ENCODE results near the gene NHLH2. TPM values are rescaled to one million over a fixed set of nuclear protein-coding genes. Genes with fewer than 3 reads are reported as not detected.

The NHLH2 gene
- total RNA-seq, 1 donor from 2014 or later: 0.21 TPM

DNA sequence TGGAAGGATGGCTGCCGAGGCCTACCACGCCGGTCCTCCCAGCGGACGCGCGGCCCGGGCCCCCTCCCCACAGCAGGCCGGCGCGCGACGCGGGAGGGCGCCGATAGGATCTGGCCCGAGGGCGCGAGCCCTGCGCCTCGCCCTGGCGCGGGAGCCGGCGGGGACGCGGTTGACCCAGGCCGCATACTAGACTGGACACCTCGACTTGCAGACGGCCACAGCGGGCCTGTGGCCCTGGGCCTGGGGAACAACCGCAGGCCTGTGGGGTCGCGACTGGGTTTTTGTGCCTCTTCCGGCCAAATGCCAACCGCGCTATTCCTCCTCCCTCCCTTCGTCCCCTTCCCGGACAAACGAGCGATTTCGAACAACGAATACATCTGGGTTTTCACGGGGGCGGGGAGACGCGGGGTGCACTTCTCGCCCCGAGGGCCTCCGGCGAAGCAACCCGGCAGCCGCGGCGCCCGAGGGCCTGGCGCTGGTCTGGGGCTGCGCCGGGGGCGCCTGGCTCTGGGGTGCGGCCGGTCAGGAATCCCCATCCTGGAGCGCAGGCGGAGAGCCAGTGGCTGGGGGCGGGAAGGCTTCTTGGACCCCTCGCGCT lies 2.4 kb downstream of the NHLH2 start:
- DNase-seq: peak; percentile 10

DNA sequence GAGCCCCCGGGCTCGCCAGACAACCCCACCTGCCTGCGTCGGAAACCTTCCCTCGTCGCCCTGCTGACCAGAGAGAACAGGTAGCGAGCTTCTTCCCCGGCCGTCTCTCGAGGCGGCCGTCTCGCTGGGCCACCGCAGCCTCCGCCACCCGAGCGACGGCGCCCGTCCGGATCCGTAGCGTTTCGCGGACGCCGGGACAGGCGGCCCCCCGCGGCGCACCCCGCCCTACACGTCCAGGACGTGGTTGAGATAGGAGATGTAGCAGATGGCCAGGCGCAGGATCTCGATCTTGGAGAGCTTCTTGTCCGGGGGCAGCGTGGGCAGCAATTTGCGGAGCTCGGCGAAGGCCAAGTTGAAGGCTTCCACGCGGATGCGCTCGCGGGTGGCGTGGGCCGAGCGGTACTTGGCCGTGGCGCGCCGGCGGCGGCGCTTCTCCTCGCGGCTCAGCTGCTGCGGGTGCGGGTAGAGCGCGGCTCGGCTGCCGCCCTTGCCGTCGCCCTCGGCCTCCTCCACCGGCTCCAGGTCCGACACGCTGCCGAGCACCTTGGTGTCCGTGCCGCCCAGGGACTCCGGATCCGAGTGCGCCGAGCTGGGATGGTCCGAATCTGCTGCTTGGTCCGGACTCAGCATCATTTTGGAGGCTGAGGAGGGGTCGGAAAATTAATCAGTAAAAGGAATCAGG lies 3.0 kb downstream of the NHLH2 start:
- peak; percentile 10 for DNase-seq

GRCh38 chr1:115837341-115837739 lies 3.6 kb downstream of the NHLH2 start:
- DNase-seq: no peak

- no peak for DNase-seq
These were observed 7.1 kb downstream of the NHLH2 start for GRCh38 chr1:115833856-115834255.

DNA sequence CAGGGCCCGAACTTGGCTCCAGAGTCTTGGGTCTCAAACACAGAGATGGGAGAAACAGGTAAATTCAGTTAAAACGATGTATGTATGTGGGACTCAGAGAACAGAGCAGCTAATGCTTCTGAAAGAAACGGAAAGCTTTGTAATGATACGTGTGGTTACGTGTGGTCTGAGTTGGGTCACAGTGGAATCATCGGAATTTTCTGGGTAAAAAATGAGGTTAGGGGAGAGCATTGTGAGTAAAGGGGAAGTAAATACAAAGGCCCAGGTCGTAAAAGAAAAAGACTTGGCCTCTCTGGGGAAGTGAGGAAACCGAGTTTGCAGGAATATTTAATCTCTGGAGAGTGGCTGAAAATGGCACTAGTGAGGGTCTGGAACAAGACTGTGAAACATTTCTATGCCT lies 8.3 kb downstream of the NHLH2 start:
- DNase-seq: no peak

DNA sequence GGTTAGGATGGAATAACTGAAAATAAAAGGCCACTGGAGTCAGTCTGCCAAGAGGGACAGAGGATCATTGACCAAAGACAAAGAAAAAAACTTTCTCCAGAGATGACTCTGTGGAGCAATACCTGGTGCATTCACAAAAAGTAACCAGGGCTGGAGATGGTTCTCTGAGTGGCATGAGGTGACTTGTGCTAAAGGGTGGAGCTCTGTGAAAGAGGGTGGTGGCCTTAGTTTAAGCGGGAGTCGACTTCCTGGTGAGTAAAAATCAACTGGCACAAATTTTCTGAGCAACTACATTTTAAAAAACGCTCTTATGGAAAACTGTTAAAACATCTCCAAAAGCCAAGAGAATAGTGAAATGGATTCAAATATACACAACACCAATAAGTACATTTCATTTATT lies 10.0 kb downstream of the NHLH2 start:
- DNase-seq: no peak

DNA sequence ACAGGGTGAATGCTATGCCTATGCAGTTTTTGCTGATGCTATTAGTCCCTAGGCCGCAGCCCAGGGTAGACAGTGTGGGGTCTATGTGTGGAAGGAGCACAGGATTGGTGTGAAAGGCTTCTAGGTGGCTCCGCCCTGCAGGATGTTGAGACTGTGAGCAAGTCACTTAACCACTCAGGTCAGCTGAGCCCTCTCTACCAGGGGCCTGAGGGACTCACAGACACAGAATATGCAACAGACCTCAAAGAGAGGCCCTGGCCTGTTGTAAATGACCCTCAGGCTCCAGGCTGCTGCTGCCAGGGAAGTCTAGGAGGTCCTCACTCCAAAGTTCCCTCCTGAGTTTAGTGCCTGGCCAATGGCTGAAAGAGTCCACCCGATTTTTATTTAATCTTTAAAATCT lies 11.0 kb downstream of the NHLH2 start:
- no peak for DNase-seq

- peak; percentile 32 for DNase-seq
These were observed 11.8 kb downstream of the NHLH2 start for GRCh38 chr1:115829023-115829674.

DNA sequence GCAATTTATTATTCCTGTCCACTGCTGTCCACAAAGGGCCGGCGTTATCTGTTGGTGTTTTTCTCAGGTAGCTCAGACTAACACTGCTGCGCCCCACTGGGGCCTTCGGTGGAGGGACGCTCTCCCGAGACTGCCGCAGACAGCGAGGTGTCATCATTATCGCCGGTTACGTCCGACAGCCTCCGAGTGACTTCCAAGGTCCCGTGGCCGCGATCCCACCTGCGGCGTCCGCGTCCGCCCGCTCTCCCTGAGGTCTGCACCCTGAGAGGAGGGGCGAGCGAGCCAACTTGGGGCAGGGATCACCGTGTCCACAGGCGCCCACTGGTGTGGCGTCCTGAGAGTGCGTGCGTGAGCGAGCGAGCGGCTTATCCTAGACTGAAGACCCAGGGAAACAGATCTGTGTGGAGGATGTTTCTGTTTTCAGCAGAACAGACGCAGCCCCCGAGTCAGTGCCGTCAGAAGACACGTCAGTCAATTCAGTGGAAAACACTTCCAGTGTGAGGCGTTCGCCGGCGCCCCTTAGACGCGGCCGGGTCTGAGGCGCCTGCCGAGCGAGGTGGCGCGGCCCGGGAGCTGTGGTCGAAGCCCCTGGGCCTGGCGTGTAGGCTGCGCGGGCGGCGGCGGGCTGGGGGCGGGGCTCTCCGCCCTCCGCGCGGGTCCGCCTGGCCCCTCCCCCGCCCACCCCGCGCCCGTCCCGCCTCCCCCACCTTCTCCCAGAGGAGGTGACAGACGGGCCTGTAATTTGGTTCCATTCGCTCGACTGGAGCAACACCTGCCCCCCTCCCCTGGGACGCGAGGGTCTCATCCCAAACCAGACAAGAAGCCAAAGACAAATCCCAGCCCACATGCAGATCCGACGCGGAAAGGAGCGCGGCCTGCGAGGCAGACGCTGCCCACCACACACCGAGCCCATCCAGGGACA lies 12.6 kb downstream of the NHLH2 start:
- DNase-seq: peak; percentile 26

DNA sequence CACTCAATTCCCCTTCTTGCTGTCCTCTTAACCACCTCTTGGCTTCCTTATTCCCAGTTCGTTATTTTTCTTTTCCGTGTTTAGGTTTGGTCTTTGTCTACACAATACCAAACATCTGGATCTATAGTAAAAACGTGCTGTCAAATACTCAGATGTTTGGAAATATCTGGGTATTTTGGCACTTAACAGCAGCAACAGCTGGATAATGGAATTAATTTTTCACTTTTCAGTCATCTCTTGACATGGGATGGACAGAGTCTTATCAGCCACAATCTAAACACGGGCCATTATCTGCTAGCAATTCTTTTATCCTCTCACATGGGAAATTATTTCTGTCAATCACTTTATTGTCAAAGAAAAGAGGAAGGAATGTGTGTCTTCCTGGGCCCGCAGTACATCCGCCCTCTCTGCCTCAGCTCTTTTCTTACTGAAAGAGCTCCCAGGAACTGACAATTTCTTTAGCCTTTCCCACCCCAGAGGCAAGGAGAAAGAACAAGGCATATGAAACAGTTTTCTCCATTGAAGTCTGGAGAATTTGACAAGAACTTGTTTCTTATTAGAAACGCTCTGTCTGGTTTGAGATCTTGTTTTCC lies 13.4 kb downstream of the NHLH2 start:
- DNase-seq: no peak

- no peak for DNase-seq
These were observed 14.3 kb downstream of the NHLH2 start for GRCh38 chr1:115826628-115827027.

GRCh38 chr1:115822117-115822516 lies 18.8 kb downstream of the NHLH2 start:
- DNase-seq: no peak

GRCh38 chr1:115815694-115816093 lies 25.2 kb downstream of the NHLH2 start:
- no peak for DNase-seq

GRCh38 chr1:115814685-115815398 lies 26.1 kb downstream of the NHLH2 start:
- DNase-seq: no peak

- DNase-seq: no peak
These were observed 27.2 kb downstream of the NHLH2 start for GRCh38 chr1:115813727-115814126.

- no peak for DNase-seq
These were observed 29.6 kb downstream of the NHLH2 start for GRCh38 chr1:115811140-115811828.

GRCh38 chr1:115810609-115811008 lies 30.3 kb downstream of the NHLH2 start:
- no peak for DNase-seq

DNA sequence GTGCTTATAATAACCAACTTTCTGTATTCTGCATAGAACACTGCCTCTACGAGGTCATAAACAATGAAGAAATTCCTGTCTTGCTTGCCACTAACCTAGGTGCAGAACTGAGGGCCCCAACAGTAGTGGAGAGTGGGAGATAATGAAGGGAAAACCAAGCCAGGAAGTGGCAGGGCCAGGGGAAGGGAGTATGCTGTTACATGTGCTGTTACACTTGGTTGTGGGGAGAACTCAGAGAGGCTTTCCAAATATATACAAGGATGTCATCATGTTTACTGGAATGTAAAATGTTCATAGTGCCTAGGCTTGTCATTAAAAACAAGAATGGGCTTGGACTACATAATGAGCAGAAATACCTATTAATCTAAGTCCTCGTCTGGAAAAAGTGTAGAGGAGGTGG lies 31.1 kb downstream of the NHLH2 start:
- no peak for DNase-seq

- DNase-seq: no peak
These were observed 31.9 kb downstream of the NHLH2 start for GRCh38 chr1:115809076-115809475.

DNA sequence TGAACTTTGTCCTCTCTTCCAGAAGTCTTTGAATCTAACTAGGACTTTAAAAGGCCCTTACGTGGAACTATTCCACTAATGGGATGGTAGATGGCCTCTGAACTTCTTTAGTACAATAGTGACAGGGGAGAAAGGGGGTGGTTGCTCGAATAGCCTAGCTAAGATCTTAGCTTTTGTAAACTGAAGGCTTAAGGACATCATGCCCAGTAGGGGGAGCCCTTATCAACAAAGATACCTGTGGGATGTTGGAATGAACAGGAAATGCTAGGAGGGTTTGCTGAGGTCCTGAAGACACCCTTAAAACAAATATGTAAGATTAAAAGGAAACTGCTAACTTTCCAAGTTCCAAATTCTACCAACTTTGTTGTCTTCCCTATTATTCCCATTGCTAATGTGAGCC lies 33.2 kb downstream of the NHLH2 start:
- peak; percentile 81 for DNase-seq

GRCh38 chr1:115805597-115805996 lies 35.3 kb downstream of the NHLH2 start:
- DNase-seq: no peak
